ENCODE results near the gene UFSP2. TPM values are rescaled to one million over a fixed set of nuclear protein-coding genes. Genes with fewer than 3 reads are reported as not detected.

UFSP2 gene
- total RNA-seq, 1 donor from 2014 or later, result 37.7 TPM

- DNase-seq (ENCODE audit: low read depth, low spot score), result no peak
These were observed 68.6 kb downstream of the UFSP2 start for GRCh38 chr4:185357211-185357610.

- DNase-seq (ENCODE audit: low read depth, low spot score), result no peak
These were observed 73.0 kb downstream of the UFSP2 start for GRCh38 chr4:185352741-185353140.

- no peak for DNase-seq (ENCODE audit: low read depth, low spot score)
These were observed 73.6 kb downstream of the UFSP2 start for GRCh38 chr4:185352202-185352601.

GRCh38 chr4:185351691-185352090 is 74.1 kb downstream of the UFSP2 start:
- DNase-seq (ENCODE audit: low read depth, low spot score), result no peak

Other genes with a start within 250 kb of the UFSP2 start
- 25.0 and 26.8 TPM in 2 replicates for gene CFAP97, start 222.0 kb downstream of the UFSP2 start, total RNA-seq
- gene SNX25, start 216.4 kb downstream of the UFSP2 start, total RNA-seq, result 23.5 and 28.8 TPM in 2 replicates
- gene LRP2BP, start 30.0 kb downstream of the UFSP2 start, total RNA-seq, result 0.33 and 0.39 TPM in 2 replicates
- gene ANKRD37, start 29.1 kb downstream of the UFSP2 start, total RNA-seq, result 4.7 and 6.5 TPM in 2 replicates
- 0.49 and 0.73 TPM in 2 replicates for gene CCDC110, start 45.8 kb upstream of the UFSP2 start, total RNA-seq
- 60.5 and 78.9 TPM in 2 replicates for gene PDLIM3, start 109.5 kb upstream of the UFSP2 start, total RNA-seq

All from pulmonary artery endothelial cell (primary cell).